NCI-H1048 (cell line): ENCODE measurements around the gene CCL4.

Experiments
- DNase-seq: peaks from one replicate; lab custom pipeline; 2025; lab: John Stamatoyannopoulos, UW

Gene CCL4

DNA sequence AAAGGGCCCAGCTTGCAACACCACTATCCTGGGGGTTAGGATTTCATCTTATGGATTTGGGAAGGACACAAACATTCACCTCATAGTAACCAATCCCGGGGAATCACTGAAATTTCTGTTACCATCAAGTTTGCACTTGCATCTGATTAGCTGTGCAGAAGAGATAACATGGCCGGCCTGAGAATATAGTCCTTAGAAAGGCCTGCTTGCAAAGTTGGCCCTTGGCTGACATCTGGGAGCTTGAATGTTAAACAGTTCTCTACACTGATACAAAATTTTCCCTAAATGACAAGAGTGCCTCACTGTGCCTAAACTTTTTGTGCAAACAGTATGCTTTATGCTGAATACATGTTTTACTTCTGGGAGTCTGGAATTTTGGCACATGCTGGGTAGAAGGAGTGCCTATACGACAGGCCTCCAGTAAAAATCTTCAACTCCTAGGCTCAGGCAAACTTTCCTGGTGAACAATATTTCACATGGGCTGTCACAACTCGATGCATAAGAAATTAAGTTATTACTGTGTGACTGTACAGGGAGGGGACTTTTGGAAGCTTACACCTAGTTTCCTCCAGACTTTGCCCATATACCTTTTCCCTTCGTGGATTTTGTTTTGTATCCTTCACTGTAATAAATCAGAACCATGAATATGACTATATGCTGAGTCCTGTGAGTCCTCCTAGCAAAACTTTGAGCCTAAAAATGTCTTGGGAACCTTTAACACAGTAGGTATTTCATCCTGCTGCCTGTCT, 41.5 kb downstream of the CCL4 start:
- DNase-seq, result no peak

DNA sequence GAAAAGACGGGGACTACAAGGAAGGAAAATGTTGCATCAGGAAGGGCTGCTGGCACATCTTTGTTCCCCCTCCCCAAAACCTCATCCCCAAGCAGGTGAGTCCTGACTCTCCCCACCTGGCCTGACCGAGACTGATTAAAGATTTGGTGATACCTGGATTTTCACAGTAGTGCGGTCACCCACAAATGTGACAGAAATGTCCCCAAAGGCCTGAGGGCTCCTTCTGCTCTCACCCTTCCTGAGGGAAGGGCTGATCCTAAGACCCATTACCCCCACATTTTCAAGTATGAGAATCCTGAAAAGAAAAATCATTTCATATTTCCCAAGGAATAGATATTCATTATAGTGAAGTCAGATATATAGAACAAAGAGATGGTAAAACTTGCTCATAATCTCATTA, 44.0 kb downstream of the CCL4 start:
- no peak for DNase-seq

DNA sequence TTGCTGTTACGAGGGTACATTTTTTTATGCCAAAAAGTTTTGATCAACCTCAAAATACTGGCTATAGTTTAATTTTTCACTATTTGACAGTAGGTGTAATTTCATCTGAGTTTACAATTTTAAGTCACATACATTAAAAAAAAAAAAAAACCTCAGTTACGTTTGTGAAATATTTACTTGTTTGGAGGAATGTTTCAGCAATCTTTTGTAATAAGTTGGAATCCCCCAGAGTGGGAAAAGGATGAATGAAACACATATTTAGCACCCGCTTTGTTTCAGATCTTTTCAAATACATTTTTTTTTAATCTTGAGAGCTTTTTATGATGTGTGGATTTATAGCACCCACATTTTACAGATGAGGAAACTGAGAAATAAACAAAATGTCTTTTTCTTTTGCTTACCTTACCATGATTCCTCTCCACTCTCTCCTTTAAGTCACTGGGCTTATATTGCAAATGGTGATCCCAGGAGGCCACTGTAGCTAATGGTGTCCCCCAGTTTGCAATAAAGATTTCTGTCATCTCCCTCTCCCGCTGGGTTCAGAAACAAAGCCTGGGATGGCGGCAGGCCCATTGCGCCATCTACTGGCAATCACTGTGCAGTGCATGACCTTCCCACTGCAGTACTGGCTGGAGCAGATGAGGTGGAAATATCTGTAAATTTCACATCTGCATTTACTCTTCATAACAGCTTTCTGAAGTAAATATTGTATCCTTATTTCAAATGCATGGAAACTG, 45.1 kb downstream of the CCL4 start:
- DNase-seq, result no peak

DNA sequence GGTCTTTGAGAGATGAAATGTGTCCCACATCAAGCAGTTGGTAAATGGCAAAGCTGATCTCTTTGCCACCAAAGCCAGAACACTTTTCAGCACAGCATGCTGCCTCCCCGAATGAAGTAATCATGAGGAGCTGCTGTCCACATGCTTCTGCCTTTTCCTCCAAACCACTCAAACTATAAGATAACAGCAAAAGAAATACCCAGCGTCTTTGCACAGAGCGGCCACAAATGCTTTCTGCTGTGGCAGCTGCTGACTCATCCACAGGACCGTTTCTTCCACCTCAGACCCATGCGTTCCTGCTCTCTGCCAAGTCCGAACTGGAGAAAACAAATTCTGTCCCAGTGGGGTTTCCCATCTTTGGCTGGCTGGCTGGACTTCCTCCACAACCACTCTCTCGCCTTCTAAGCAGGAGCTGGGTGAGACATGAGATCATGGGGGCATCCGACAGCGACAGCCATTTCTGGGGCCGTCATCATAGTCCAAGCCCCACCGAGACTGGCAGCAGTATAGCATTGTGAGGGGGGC, 45.7 kb downstream of the CCL4 start:
- DNase-seq, result no peak

- DNase-seq, result no peak
These were observed 48.4 kb downstream of the CCL4 start for GRCh38 chr17:36151891-36152638.

DNA sequence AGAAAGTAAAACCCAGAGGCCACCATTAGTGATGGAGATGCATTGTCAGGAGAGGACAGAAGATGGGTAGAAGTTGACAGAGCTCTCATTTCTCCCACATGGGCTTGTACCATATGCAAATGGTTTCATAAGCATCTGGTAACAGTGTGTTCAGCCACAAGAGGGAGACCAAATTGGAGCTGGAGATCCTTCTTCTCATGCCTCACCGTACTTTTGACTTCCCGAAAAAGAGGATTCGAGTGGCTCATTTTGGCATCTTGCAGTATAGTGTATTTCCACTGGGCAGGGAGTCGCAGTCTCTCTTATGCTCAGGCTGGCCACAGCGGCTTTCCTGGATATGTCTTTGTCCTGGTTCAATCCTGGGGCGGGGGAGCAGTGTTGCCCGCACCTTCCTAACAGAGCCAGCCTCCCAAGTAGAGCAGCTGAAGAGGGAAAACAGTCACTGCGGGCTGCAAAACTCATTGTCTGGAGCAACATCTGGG, 49.1 kb downstream of the CCL4 start:
- no peak for DNase-seq

GRCh38 chr17:36153895-36154610, 50.4 kb downstream of the CCL4 start:
- no peak for DNase-seq
